ENCODE results near the gene MCM5.

The MCM5 gene

DNA sequence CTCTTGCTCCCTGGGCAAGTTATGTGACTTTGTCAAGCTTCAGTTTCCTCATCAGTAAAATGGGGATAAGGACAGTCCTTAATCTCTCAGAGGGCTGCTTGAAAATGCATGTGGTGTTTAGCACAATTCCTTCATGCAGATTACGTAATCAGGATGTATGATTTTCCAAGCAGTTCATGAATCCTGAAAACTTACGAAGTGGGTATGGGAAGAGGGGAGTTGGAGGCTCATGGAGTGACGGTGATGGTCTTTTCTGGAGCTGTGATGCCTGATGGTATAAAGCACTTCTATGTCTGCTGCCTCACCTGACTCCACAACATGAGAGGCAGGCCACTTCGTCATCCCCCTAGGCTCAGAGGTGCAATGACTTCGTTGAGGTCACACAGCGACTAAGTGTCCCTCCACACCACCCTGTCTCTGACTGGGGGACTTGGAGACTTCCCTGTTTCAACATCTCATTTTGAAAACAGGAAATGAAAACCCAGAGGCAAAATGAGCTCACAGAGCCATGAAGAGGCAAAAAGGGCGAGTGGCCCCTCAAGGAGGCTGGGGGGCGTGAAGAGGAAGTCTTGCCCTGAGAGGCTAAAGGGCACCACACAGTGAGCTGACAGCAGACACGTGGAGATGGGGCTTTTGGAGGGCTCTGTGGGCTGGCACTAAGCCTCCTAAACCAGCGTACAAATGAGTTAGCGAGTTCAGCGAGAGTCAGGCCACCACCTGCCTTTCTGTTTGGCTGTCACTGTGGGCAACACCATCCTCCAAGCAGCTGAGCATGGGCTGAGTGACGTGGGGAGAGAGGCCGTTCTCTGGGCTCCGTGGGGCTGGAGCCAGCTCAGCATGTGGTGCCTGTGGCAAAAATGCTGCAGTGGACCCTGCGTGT is 10.1 kb downstream of the MCM5 start:
- TF ChIP-seq, protein P1, sequence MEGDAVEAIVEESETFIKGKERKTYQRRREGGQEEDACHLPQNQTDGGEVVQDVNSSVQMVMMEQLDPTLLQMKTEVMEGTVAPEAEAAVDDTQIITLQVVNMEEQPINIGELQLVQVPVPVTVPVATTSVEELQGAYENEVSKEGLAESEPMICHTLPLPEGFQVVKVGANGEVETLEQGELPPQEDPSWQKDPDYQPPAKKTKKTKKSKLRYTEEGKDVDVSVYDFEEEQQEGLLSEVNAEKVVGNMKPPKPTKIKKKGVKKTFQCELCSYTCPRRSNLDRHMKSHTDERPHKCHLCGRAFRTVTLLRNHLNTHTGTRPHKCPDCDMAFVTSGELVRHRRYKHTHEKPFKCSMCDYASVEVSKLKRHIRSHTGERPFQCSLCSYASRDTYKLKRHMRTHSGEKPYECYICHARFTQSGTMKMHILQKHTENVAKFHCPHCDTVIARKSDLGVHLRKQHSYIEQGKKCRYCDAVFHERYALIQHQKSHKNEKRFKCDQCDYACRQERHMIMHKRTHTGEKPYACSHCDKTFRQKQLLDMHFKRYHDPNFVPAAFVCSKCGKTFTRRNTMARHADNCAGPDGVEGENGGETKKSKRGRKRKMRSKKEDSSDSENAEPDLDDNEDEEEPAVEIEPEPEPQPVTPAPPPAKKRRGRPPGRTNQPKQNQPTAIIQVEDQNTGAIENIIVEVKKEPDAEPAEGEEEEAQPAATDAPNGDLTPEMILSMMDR (IDR thresholded peaks at IDR 0.05; ENCODE audit: insufficient read depth, low read length, poor library complexity, severe bottlenecking), result no peak
- Histone ChIP-seq H3K4me3 (replicated peaks; ENCODE audit: low read depth, low read length) (peak overlapping the region; percentile 12), H3K27me3 (replicated peaks; ENCODE audit: control insufficient read depth, insufficient read depth, low read length) (no peaks in the 10 kb centered on the region), H3K36me3 (ENCODE audit: control insufficient read depth, insufficient read depth, low read length) (peaks cover 43% of the 10 kb centered on the region)
- peak; percentile 82 for DNase-seq (ENCODE audit: extremely low read depth, insufficient read length)

DNA sequence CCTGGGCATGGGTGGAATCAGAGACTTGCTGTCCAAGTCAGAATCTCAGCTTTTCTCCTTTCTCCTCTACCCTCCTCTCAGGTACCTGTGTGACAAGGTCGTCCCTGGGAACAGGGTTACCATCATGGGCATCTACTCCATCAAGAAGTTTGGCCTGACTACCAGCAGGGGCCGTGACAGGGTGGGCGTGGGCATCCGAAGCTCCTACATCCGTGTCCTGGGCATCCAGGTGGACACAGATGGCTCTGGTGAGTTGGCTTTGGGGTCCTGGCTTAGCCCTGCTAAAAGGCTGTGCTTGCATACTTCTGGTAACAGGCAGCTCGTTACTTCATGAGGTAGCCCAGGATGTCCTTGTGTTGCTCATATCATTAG is 10.7 kb downstream of the MCM5 start:
- TF ChIP-seq, protein P1 (IDR thresholded peaks at IDR 0.05; ENCODE audit: insufficient read depth, low read length, poor library complexity, severe bottlenecking), result no peak
- H3K4me3 ChIP-seq (replicated peaks; ENCODE audit: low read depth, low read length), result peak overlapping the region; percentile 12
- no peaks in the 10 kb centered on the region for H3K27me3 ChIP-seq (replicated peaks; ENCODE audit: control insufficient read depth, insufficient read depth, low read length)
- H3K36me3 ChIP-seq (ENCODE audit: control insufficient read depth, insufficient read depth, low read length), result peaks cover 47% of the 10 kb centered on the region
- DNase-seq (ENCODE audit: extremely low read depth, insufficient read length), result no peak

DNA sequence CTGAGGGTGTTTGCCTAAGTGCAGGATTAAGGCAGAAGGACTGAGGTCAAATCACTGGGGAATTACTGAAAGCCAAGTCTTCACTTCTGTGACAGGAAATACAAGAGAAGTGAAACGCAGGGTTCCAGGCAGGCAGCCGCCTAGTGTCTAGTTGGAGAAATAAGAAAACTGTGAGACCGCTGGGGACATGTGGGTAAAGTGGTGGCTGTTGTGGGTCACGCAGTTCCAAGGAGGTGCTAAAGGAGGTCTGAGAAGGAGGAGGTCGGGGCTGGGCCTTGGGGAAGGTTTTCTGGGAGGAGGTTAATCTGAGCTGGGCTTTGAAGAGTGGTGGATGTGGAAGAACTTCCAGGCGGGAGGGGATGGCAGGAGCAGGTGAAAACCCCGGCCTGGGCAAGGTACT is 11.2 kb downstream of the MCM5 start:
- DNase-seq (ENCODE audit: extremely low read depth, insufficient read length), result peak; percentile 40
- H3K27me3 ChIP-seq (replicated peaks; ENCODE audit: control insufficient read depth, insufficient read depth, low read length), result no peaks in the 10 kb centered on the region
- TF ChIP-seq, protein P1 (IDR thresholded peaks at IDR 0.05; ENCODE audit: insufficient read depth, low read length, poor library complexity, severe bottlenecking), result peak; percentile 65
- peaks cover 51% of the 10 kb centered on the region for H3K36me3 ChIP-seq (ENCODE audit: control insufficient read depth, insufficient read depth, low read length)
- H3K4me3 ChIP-seq (replicated peaks; ENCODE audit: low read depth, low read length), result no peak overlapping the region

DNA sequence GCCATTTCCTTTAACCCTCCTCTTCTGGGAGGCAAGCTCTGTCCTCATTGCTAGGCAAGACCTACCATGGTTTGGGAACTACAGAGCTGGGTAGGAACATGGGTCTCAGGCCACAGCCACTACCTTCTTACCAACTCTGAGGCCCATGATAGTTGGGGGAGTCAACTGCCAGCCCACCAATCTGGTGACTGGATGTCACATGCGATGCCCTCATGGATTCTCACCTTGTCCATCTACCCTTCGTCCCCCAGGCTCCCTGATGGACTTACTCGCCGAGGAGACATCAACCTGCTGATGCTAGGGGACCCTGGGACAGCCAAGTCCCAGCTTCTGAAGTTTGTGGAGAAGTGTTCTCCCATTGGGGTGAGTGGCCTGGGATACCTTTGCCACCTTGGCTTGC is 13.7 kb downstream of the MCM5 start:
- peaks cover 54% of the 10 kb centered on the region for H3K36me3 ChIP-seq (ENCODE audit: control insufficient read depth, insufficient read depth, low read length)
- no peaks in the 10 kb centered on the region for H3K27me3 ChIP-seq (replicated peaks; ENCODE audit: control insufficient read depth, insufficient read depth, low read length)
- no peak overlapping the region for H3K4me3 ChIP-seq (replicated peaks; ENCODE audit: low read depth, low read length)
- DNase-seq (ENCODE audit: extremely low read depth, insufficient read length), result no peak
- TF ChIP-seq, protein P1 (IDR thresholded peaks at IDR 0.05; ENCODE audit: insufficient read depth, low read length, poor library complexity, severe bottlenecking), result no peak

DNA sequence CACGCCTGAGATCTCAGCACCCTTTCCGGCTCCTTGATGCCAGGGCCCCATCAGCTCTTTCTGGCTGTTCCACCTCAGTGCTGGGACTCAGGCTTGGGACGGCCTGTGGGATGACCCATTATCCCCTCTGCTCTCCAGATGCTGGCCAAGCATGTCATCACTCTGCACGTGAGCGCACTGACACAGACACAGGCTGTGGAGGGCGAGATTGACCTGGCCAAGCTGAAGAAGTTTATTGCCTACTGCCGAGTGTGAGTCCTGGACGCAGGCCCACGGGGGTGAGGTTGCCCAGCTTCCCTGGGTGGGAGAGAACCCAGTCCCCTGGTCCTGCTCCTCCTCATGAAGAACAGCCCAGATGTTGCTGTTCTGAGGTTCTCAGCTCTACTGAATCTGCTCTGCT is 17.7 kb downstream of the MCM5 start:
- Histone ChIP-seq H3K27me3 (replicated peaks; ENCODE audit: control insufficient read depth, insufficient read depth, low read length) (no peaks in the 10 kb centered on the region), H3K36me3 (ENCODE audit: control insufficient read depth, insufficient read depth, low read length) (peaks cover 69% of the 10 kb centered on the region), H3K4me3 (replicated peaks; ENCODE audit: low read depth, low read length) (no peak overlapping the region)
- TF ChIP-seq, protein P1 (IDR thresholded peaks at IDR 0.05; ENCODE audit: insufficient read depth, low read length, poor library complexity, severe bottlenecking), result no peak
- no peak for DNase-seq (ENCODE audit: extremely low read depth, insufficient read length)

Measured in GM06990 (cell line).